Measurements from ENCODE around the gene AATF. TPM values are rescaled to one million over a fixed set of nuclear protein-coding genes. Genes with fewer than 3 reads are reported as not detected.
A peak's percentile ranks its signal among the peaks of the same experiment; 100 is the strongest.
"Not testable (repeated sequence)": the region's sequence is repeated elsewhere in the genome, so short reads cannot be mapped to it uniquely, and the experiment has no call there.

Gene AATF
- total RNA-seq, 1 experiment from 2014 or later, result 61.0 TPM

GRCh38 chr17:37069087-37069486 lies 120.3 kb downstream of the AATF start (continued):
- no peak for TF ChIP-seq PRDM15 (CRISPR knock-in tag; IDR thresholded peaks at IDR 0.05)
- no peak for TF ChIP-seq NFYB (CRISPR knock-in tag; conservative IDR thresholded peaks at IDR 0.05; ENCODE audit: low read depth)
- TF ChIP-seq ATF6 (CRISPR knock-in tag; IDR thresholded peaks at IDR 0.05), result no peak
- TF ChIP-seq ZNF512 (CRISPR knock-in tag; IDR thresholded peaks at IDR 0.05; ENCODE audit: borderline replicate concordance), result no peak

- H3K4me3 Mint-ChIP-seq, ATAC-seq: not testable (repeated sequence)
Measured at GRCh38 chr17:37073464-37073863, 124.7 kb downstream of the AATF start.

GRCh38 chr17:37079065-37079708 lies 130.4 kb downstream of the AATF start:
- no peak for DNase-seq (ENCODE audit: low spot score)
- Mint-ChIP-seq H3K27ac (no peak overlapping the region), H3K4me1 (peaks cover 25% of the 10 kb centered on the region), H3K4me3 (no peak overlapping the region), H3K36me3 (peaks cover 16% of the 10 kb centered on the region), H3K9me3 (peaks cover 15% of the 10 kb centered on the region), H3K27me3 (ENCODE audit: low read depth) (no peaks in the 10 kb centered on the region)
- ChIA-PET CTCF (no interaction called here), POLR2A (no interaction called here)
- TF ChIP-seq MLX (CRISPR knock-in tag; IDR thresholded peaks at IDR 0.05) (no peak), NR1H2 (CRISPR knock-in tag; IDR thresholded peaks at IDR 0.05) (no peak), E2F4 (CRISPR knock-in tag; IDR thresholded peaks at IDR 0.05; ENCODE audit: borderline replicate concordance, low read depth) (no peak)
- ATAC-seq, result no peak

More at GRCh38 chr17:37073464-37073863, 124.7 kb downstream of the AATF start:
- H3K4me1 Mint-ChIP-seq; H3K27ac Mint-ChIP-seq; DNase-seq (ENCODE audit: low spot score); H3K36me3 Mint-ChIP-seq; H3K27me3 Mint-ChIP-seq (ENCODE audit: low read depth); POLR2A ChIA-PET; H3K9me3 Mint-ChIP-seq: not testable (repeated sequence)
- CTCF ChIA-PET, result interaction anchor here (1.1 kb wide), 2 partner anchors 26 to 100 kb away, joined by 4 to 6 read pairs; no protein-coding TSS in a partner anchor

GRCh38 chr17:37079735-37080134 lies 131.0 kb downstream of the AATF start:
- CTCF ChIA-PET, result no interaction called here
- peaks cover 19% of the 10 kb centered on the region for H3K36me3 Mint-ChIP-seq
- no peaks in the 10 kb centered on the region for H3K27me3 Mint-ChIP-seq (ENCODE audit: low read depth)
- POLR2A ChIA-PET, result no interaction called here
- H3K4me3 Mint-ChIP-seq, result no peak overlapping the region
- ATAC-seq, result no peak
- H3K9me3 Mint-ChIP-seq, result peaks cover 15% of the 10 kb centered on the region
- TF ChIP-seq GABPB1 (CRISPR knock-in tag; IDR thresholded peaks at IDR 0.05) (peak; percentile 66), FOXJ3 (CRISPR knock-in tag; IDR thresholded peaks at IDR 0.05; ENCODE audit: borderline replicate concordance) (no peak)
- H3K27ac Mint-ChIP-seq, result no peak overlapping the region
- peaks cover 30% of the 10 kb centered on the region for H3K4me1 Mint-ChIP-seq
- DNase-seq (ENCODE audit: low spot score), result no peak

Measured in WTC11 (cell line).